22Rv1 (cell line): ENCODE data around the gene APPL1.

Experiments
- H3K27ac ChIP-seq: fragments of 450-650 bp; 2 replicates; pipeline ENCODE4 v1.5.1; 2017
- ZFX ChIP-seq: fragments of 450-650 bp; IDR thresholded peaks from 2 replicates; pipeline ENCODE4 v1.6.1; 2017; ENCODE audit warnings: antibody characterized with exemption, borderline replicate concordance
- TF ChIP-seq, protein P1 (sequence below): fragments of 450-650 bp; IDR thresholded peaks from 2 replicates; pipeline ENCODE4 v1.5.1; 2017; ENCODE audit warnings: mild to moderate bottlenecking

APPL1 gene

DNA sequence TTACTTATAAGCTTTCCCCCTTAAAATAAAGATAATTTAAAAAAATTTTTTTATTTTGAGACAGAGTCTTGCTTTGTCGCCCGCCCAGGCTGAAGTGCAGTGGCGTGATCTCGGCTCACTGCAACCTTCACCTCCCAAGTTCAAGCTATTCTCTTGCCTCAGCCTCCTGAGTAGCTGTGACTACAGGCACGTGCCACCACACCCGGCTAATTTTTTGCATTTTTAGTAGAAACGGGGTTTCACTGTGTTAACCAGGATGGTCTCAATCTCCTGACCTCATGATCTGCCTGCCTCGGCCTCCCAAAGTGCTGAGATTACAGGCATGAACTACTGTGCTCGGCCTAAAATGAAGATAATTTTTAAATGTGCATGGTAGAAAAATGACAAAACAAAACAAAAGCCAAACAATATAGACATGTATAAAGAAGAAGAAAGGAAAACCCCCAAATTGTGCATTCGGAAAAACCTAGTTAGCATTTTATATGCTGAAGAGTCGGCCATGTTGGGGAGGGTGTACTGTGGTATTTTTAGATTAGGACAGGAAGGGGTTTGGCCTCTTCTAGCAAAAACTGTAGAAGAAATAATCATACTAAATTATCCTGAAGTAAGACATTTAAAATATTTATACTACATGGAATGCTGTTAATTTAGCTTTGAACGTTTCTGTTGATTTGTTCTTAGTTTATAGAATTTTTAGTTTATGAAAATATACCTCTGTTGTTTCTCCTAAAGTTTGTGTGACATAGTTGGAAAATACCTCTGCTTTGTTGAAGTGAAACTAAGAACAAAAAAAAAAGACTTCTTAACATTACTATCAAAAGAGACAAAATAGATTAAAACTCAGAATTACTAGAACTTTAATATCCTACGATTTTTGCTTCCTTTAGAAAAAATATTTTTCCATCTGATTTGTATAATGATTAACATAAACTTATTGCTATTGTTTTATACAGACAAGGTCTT lies 7.4 kb downstream of the APPL1 start:
- TF ChIP-seq ZFX, result no peak
- TF ChIP-seq, protein P1, sequence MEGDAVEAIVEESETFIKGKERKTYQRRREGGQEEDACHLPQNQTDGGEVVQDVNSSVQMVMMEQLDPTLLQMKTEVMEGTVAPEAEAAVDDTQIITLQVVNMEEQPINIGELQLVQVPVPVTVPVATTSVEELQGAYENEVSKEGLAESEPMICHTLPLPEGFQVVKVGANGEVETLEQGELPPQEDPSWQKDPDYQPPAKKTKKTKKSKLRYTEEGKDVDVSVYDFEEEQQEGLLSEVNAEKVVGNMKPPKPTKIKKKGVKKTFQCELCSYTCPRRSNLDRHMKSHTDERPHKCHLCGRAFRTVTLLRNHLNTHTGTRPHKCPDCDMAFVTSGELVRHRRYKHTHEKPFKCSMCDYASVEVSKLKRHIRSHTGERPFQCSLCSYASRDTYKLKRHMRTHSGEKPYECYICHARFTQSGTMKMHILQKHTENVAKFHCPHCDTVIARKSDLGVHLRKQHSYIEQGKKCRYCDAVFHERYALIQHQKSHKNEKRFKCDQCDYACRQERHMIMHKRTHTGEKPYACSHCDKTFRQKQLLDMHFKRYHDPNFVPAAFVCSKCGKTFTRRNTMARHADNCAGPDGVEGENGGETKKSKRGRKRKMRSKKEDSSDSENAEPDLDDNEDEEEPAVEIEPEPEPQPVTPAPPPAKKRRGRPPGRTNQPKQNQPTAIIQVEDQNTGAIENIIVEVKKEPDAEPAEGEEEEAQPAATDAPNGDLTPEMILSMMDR, result no peak
- H3K27ac ChIP-seq, result no peak overlapping the region

DNA sequence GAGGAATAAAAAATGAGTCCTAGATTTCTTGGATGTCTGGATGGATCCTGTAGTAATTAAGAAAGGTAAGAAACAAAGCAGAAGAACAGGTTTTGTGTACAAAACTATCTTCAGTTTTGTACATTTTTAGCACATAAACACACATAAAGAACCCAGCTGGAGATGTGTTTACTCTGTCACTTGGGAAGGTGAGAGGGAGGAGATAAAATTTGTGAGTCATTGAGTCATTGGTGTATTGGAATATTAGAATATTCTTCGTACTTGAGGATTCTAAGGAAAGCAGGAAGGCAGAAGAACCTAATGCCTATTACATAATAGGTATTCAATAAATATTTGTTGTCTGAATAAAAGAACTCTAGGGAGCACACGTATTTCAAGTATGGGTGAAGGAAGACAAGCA lies 17.4 kb downstream of the APPL1 start:
- H3K27ac ChIP-seq, result no peak overlapping the region
- no peak for TF ChIP-seq ZFX
- TF ChIP-seq, protein P1, result no peak

DNA sequence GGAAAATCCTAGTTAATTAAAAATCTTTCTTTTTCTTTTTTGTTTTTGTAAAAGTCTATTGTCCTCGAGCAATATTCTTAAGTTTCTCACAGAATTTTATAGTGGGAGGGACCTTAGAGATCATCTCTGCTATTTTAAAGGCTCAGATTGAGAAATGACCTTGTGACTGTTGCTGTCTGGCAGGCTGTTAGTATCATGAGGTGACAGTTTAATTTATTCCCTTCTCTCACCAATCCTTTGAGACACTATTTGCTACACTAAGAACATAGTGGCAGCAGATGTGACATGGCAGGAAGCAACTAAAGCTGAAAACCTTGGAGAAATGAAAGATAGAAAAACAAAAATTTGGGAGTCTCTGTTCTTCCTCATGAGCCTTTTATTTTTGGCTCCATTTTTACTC lies 24.9 kb downstream of the APPL1 start:
- no peak overlapping the region for H3K27ac ChIP-seq
- TF ChIP-seq, protein P1, result no peak
- TF ChIP-seq ZFX, result no peak

DNA sequence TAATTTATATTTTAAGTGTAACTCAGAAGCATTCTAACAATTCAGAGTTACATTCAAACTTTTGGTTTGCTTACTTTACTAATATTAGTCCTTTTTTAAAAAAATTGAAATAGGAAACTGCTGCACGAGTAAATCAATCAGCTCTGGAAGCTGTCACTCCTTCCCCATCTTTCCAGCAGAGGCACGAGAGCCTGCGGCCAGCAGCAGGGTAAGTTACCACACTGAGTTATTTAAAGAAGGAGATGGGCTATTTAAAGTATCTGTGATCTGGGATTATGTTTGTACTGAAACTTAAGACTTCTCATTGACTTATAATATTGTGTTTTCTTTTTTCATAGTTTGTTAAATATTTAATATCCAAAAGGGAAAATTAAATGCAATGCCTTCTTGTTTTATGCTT lies 29.3 kb downstream of the APPL1 start:
- no peak for TF ChIP-seq ZFX
- TF ChIP-seq, protein P1, result no peak
- H3K27ac ChIP-seq, result no peak overlapping the region

DNA sequence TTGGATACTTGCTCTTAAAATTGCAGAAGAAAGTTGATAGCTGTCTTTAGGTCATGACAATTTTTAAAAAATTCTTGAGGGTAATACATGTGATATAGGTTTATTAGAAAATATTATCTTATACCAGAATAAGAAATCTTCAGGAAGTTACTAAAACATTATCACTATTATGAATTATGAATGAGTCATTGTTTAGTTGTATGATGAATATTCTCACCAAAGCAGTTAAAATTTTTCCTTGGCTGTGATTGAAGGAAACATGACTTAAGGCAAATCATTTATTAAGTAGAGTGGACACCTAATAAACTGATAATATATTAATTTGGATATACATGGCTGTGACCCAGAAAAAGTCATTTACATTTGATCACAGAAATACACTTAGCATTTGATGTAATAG lies 30.1 kb downstream of the APPL1 start:
- TF ChIP-seq, protein P1, result no peak
- no peak overlapping the region for H3K27ac ChIP-seq

DNA sequence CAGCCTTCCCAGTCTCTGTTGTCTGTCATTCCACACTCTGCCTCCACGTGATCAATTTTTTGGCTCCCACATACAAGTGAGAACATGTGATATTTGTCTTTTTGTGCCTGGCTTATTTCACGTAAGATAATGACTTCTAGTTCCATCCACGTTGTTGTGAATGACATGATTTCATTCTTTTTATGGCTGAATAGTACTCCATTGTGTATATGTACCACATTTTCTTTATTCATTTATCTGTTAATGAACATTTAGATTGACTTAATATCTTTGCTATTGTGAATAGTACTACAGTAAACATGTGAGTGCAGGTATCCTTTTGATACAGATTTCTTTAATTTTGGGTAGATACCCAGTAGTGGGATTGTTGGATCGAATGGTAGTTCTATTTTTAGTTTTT lies 33.6 kb downstream of the APPL1 start:
- TF ChIP-seq, protein P1, result no peak
- no peak for TF ChIP-seq ZFX
- H3K27ac ChIP-seq, result no peak overlapping the region

DNA sequence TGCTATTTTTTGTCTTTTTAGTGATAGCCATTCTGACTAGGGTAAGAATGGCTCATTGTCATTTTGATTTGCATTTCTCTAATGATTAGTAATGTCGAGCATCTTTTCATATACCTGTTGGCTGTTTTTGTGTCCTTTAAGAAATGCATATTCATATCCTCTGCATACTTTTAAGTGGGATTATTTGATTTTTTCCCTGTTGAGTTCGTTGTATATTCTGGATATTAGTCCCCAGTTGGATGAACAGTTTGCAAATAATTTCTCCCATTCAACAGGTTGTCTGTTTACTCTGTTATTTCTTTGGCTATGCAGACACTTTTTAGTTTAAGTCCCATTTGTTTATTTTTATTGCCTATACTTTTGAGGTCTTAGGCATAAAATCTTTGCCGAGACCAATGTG lies 34.4 kb downstream of the APPL1 start:
- TF ChIP-seq ZFX, result no peak
- TF ChIP-seq, protein P1, result no peak
- H3K27ac ChIP-seq, result no peak overlapping the region
